Gastroesophageal sphincter (tissue), 4 donors: ENCODE results near the gene TTC39C. TPM values are rescaled to one million over a fixed set of nuclear protein-coding genes. Genes with fewer than 3 reads are reported as not detected.

Experiments
- ATAC-seq: fragments of 150-250 bp; one replicate; pipeline ENCODE4 v1.9.1; 2016; ENCODE audit warnings: mild to moderate bottlenecking, moderate library complexity
- H3K27ac ChIP-seq, 4 donors: fragments of 200-600 bp; sonication (generic) in 3 of 4; 1 replicate in 3 of 4; 2 replicates in 1 of 4; pipeline ENCODE4 v1.5.1; 2016 to 2019
- H3K27me3 ChIP-seq: fragments of 200-600 bp; sonication (generic); one replicate; pipeline ENCODE4 v1.5.1; 2019
- H3K36me3 ChIP-seq, 2 donors: fragments of 200-600 bp; sonication (generic); one replicate each; pipeline ENCODE4 v1.5.1; 2019; ENCODE audit warnings: control low read depth in 1 of 2
- H3K4me1 ChIP-seq, 3 donors: fragments of 200-600 bp; sonication (generic); 1 replicate in 2 of 3; 2 replicates in 1 of 3; pipeline ENCODE4 v1.5.1; 2016 to 2019; ENCODE audit warnings: control low read depth in 2 of 3
- H3K4me3 ChIP-seq, 2 donors: fragments of 200-600 bp; sonication (generic); one replicate each; pipeline ENCODE4 v1.5.1; 2019; ENCODE audit warnings: mild to moderate bottlenecking in 1 of 2, moderate library complexity in 1 of 2
- H3K9me3 ChIP-seq, 3 donors: fragments of 200-600 bp; sonication (generic); one replicate each; pipeline ENCODE4 v1.5.1; 2017 to 2019; ENCODE audit warnings: control low read depth in 2 of 3
- CTCF ChIP-seq, 4 experiments: fragments of 200-600 bp in 2 of 4; fragments of 450-650 bp in 2 of 4; sonication (generic) in 1 of 4; IDR thresholded peaks; one replicate each; pipeline ENCODE4 v1.5.1; 2017 to 2019; ENCODE audit warnings: antibody characterized with exemption in 4 of 4, mild to moderate bottlenecking in 2 of 4, moderate library complexity in 2 of 4
- EP300 ChIP-seq: sonication (generic); formaldehyde crosslinking; IDR thresholded peaks from one replicate; pipeline ENCODE4 v1.6.1; 2017; ENCODE audit warnings: antibody characterized with exemption, mild to moderate bottlenecking
- POLR2A ChIP-seq, 2 donors: fragments of 450-650 bp; IDR thresholded peaks; one replicate each; pipeline ENCODE4 v1.6.1; 2017; ENCODE audit warnings: antibody characterized with exemption in 2 of 2, mild to moderate bottlenecking in 2 of 2, moderate library complexity in 1 of 2
- POLR2AphosphoS5 ChIP-seq: sonication (generic); formaldehyde crosslinking; IDR thresholded peaks from one replicate; pipeline ENCODE4 v1.6.1; 2017; ENCODE audit warnings: antibody characterized with exemption
- WGBS, 2 donors: methylation state at CpG; one replicate each; pipeline ENCODE4 v1.1.5; 2018; ENCODE audit warnings: low coverage in 1 of 2; 5-methylcytosine and 5-hydroxymethylcytosine counted together
- total RNA-seq, 4 donors: library from RNA; depleted of rRNA; stranded (reverse); fragments of >200 nt; gene quantifications; one replicate each; pipeline ENCODE4 v1.1.0, GENCODE V29; 2016

Gene TTC39C
- total RNA-seq, 4 donors from 2014 or later, result 20.9 to 37.7 (median 33.6) TPM

GRCh38 chr18:24095976-24096375 is 81.4 kb downstream of the TTC39C start:
- WGBS, 2 donors, result 92 to 100% methylated on average over 1 of the region's 1 CpG
- Histone ChIP-seq H3K36me3 (peaks cover 0 to 35% of the 10 kb centered on the region in 2 donors), H3K9me3 (peaks cover 0 to 11% (median 0%) of the 10 kb centered on the region in 3 donors), H3K4me1 (no peaks in the 10 kb centered on the region), H3K27ac (no peak overlapping the region), H3K27me3 (no peaks in the 10 kb centered on the region), H3K4me3 (no peak overlapping the region)
- no peak for ATAC-seq
- TF ChIP-seq CTCF (IDR thresholded peaks at IDR 0.05) (no peak), EP300 (no peak), POLR2AphosphoS5 (no peak), POLR2A (IDR thresholded peaks at IDR 0.05) (no peak)

- Histone ChIP-seq H3K9me3 (no peaks in the 10 kb centered on the region), H3K4me3 (no peak overlapping the region), H3K4me1 (no peaks in the 10 kb centered on the region), H3K36me3 (peaks cover 0 to 12% of the 10 kb centered on the region in 2 donors), H3K27ac (no peak overlapping the region), H3K27me3 (no peaks in the 10 kb centered on the region)
- 61 to 63% methylated on average over 4 to 6 of the region's 6 CpGs for WGBS, 2 donors
- no peak for ATAC-seq
- TF ChIP-seq EP300 (no peak), CTCF (IDR thresholded peaks at IDR 0.05) (no peak), POLR2A (IDR thresholded peaks at IDR 0.05) (no peak), POLR2AphosphoS5 (no peak)
Observed at GRCh38 chr18:24103320-24104021, 88.9 kb downstream of the TTC39C start.

GRCh38 chr18:24104486-24104885 is 89.9 kb downstream of the TTC39C start:
- H3K36me3 ChIP-seq, result peaks cover 0 to 9% of the 10 kb centered on the region in 2 donors
- no peak overlapping the region for H3K27ac ChIP-seq
- H3K9me3 ChIP-seq, result no peaks in the 10 kb centered on the region
- H3K27me3 ChIP-seq, result no peaks in the 10 kb centered on the region
- TF ChIP-seq POLR2A (IDR thresholded peaks at IDR 0.05) (no peak), POLR2AphosphoS5 (no peak), CTCF (IDR thresholded peaks at IDR 0.05) (no peak), EP300 (no peak)
- no peak overlapping the region for H3K4me3 ChIP-seq
- ATAC-seq, result no peak
- 62 to 80% methylated on average over 2 to 3 of the region's 4 CpGs for WGBS, 2 donors
- no peaks in the 10 kb centered on the region for H3K4me1 ChIP-seq

DNA sequence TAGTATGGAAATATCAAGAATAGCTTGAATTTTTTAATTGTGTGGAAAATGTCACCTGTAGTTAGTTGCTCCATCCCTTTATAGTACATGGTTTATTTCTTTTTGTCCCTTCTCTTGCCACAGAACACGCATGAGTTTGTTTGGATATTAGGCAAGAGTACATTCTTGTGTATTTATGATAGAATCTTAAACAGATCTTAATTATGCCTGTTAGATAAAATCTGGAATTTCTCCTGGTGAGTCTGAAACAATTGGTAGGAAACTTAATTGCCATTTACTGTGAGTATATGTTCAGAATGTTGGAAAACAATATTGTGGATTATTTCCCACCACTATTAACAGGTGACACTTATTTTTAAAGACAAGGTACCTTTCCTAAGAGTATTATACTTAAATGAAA is 94.1 kb downstream of the TTC39C start:
- no peak for ATAC-seq
- 92 to 100% methylated on average over 1 of the region's 1 CpG for WGBS, 2 donors
- Histone ChIP-seq H3K27ac (no peak overlapping the region), H3K36me3 (peaks cover 0 to 8% of the 10 kb centered on the region in 2 donors), H3K9me3 (no peaks in the 10 kb centered on the region), H3K27me3 (no peaks in the 10 kb centered on the region), H3K4me1 (no peaks in the 10 kb centered on the region), H3K4me3 (no peak overlapping the region)
- TF ChIP-seq POLR2AphosphoS5 (no peak), EP300 (no peak), POLR2A (IDR thresholded peaks at IDR 0.05) (no peak), CTCF (IDR thresholded peaks at IDR 0.05) (no peak)

DNA sequence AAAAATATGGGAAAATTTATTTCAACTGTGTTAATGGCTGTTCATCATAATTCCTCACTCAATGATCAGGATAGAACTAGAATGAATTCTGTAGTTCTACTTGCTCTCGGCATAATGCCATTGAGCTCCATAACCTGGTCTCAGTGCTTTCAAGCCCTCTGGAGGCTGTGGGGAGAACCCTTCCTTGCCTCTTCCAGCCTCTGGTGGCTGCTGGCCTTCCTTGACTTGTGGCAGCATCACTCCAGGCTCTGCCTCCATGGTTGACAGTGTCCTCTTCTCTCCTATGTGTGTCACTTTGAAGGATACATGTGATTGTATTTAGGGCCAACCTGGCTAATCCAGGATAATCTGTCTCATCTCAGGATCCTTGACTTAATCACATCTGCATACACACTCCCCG is 97.4 kb downstream of the TTC39C start:
- Histone ChIP-seq H3K27me3 (no peaks in the 10 kb centered on the region), H3K9me3 (no peaks in the 10 kb centered on the region), H3K27ac (no peak overlapping the region), H3K4me3 (no peak overlapping the region), H3K4me1 (no peaks in the 10 kb centered on the region), H3K36me3 (peaks cover 0 to 32% of the 10 kb centered on the region in 2 donors)
- no peak for ATAC-seq
- no peak for TF ChIP-seq CTCF (IDR thresholded peaks at IDR 0.05)
- TF ChIP-seq POLR2AphosphoS5, result no peak
- TF ChIP-seq EP300, result no peak
- TF ChIP-seq POLR2A (IDR thresholded peaks at IDR 0.05), result no peak
- WGBS, 2 donors, result 77 to 100% methylated on average over 2 of the region's 2 CpGs
